ENCODE data around the gene CDH4.

CDH4 gene

GRCh38 chr20:61673152-61673847 lies 421.2 kb downstream of the CDH4 start:
- no peak overlapping the region for H3K4me3 ChIP-seq (ENCODE audit: low read depth, low read length)
- TF ChIP-seq, protein P1, sequence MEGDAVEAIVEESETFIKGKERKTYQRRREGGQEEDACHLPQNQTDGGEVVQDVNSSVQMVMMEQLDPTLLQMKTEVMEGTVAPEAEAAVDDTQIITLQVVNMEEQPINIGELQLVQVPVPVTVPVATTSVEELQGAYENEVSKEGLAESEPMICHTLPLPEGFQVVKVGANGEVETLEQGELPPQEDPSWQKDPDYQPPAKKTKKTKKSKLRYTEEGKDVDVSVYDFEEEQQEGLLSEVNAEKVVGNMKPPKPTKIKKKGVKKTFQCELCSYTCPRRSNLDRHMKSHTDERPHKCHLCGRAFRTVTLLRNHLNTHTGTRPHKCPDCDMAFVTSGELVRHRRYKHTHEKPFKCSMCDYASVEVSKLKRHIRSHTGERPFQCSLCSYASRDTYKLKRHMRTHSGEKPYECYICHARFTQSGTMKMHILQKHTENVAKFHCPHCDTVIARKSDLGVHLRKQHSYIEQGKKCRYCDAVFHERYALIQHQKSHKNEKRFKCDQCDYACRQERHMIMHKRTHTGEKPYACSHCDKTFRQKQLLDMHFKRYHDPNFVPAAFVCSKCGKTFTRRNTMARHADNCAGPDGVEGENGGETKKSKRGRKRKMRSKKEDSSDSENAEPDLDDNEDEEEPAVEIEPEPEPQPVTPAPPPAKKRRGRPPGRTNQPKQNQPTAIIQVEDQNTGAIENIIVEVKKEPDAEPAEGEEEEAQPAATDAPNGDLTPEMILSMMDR (IDR thresholded peaks at IDR 0.05; ENCODE audit: low read depth, low read length) = no peak
- no peak for DNase-seq (ENCODE audit: low read depth, low spot score)
- in situ Hi-C loops (cut with HindIII; ENCODE audit: low sequenced_read_pairs) = no loop called here

- no peak overlapping the region for H3K4me3 ChIP-seq (ENCODE audit: low read depth, low read length)
- in situ Hi-C loops (cut with HindIII; ENCODE audit: low sequenced_read_pairs) = no loop called here
- TF ChIP-seq, protein P1 (IDR thresholded peaks at IDR 0.05; ENCODE audit: low read depth, low read length) = no peak
- DNase-seq (ENCODE audit: low read depth, low spot score) = no peak
Measured at GRCh38 chr20:61674121-61674520, 422.1 kb downstream of the CDH4 start.

DNA sequence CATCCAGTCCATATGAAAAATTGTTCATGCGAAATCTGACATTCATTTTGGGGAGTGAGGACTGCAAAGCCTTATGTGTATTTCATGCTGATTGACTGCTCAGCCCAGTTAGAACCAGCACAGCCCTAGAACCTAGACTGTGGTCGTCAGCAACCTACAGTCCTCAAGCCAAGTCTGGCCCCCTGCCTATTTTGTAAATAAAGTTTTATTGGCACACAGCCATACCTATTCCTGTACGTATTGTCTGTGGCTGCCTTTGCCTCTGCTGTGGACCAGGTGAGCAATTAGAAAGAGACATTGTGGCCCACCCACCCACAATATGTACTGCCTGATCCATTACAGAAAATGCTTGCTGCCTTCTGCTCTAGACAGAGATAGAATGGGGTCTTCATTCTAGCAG lies 422.6 kb downstream of the CDH4 start:
- H3K4me3 ChIP-seq (ENCODE audit: low read depth, low read length) = no peak overlapping the region
- TF ChIP-seq, protein P1 (IDR thresholded peaks at IDR 0.05; ENCODE audit: low read depth, low read length) = no peak
- DNase-seq (ENCODE audit: low read depth, low spot score) = no peak
- in situ Hi-C loops (cut with HindIII; ENCODE audit: low sequenced_read_pairs) = no loop called here

DNA sequence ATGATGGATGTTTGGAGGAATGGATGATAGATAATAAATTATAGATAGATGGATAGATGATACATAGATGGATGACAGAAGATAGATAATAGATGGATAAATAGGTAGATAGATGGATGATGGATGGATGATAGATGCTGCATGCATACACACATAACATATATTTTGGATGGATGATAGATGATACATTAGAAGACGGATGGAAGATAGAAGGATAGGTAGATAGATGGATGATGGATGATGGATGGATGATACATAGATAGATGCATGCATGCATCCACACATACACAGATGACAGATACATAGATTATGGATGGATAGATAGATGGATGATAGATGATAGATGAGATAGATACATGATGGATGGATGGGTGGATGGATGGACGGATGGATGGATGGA lies 425.9 kb downstream of the CDH4 start:
- in situ Hi-C loops (cut with HindIII; ENCODE audit: low sequenced_read_pairs) = no loop called here
- TF ChIP-seq, protein P1 (IDR thresholded peaks at IDR 0.05; ENCODE audit: low read depth, low read length) = no peak
- no peak for DNase-seq (ENCODE audit: low read depth, low spot score)
- H3K4me3 ChIP-seq (ENCODE audit: low read depth, low read length) = no peak overlapping the region

DNA sequence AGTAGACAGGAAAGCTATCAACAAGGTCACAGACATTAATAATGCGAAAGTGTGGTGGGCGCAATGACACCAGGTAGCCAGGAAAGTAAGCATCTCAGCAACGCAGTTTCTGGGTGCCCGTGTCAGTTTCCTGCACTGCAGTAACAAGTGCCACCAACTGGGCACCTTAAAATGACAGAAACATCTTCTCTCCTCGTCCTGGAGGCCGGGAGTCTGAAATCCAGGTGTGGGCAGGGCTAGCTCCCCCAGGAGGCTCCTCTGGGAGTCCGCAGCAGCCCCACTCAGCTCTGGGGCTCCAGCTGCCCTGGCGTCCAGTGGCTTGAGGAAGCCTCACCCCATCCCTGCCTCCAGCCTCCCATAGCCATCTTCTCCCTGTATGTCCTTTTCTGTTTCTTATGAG lies 426.4 kb downstream of the CDH4 start:
- no peak overlapping the region for H3K4me3 ChIP-seq (ENCODE audit: low read depth, low read length)
- in situ Hi-C loops (cut with HindIII; ENCODE audit: low sequenced_read_pairs) = no loop called here
- DNase-seq (ENCODE audit: low read depth, low spot score) = no peak
- TF ChIP-seq, protein P1 (IDR thresholded peaks at IDR 0.05; ENCODE audit: low read depth, low read length) = no peak

- TF ChIP-seq, protein P1 (IDR thresholded peaks at IDR 0.05; ENCODE audit: low read depth, low read length) = no peak
- no peak for DNase-seq (ENCODE audit: low read depth, low spot score)
- no peak overlapping the region for H3K4me3 ChIP-seq (ENCODE audit: low read depth, low read length)
- in situ Hi-C loops (cut with HindIII; ENCODE audit: low sequenced_read_pairs) = no loop called here
Measured at GRCh38 chr20:61679473-61679872, 427.4 kb downstream of the CDH4 start.

All from astrocyte of the spinal cord (primary cell).